ENCODE measurements around the gene CCDC169.
"Not testable (repeated sequence)": the region's sequence is repeated elsewhere in the genome, so short reads cannot be mapped to it uniquely, and the experiment has no call there.

The CCDC169 gene

GRCh38 chr13:36329361-36329760, 31.7 kb upstream of the CCDC169 start:
- no peak for TF ChIP-seq CTCF (IDR thresholded peaks at IDR 0.05; ENCODE audit: borderline replicate concordance, insufficient read depth, low read depth, low read length)

GRCh38 chr13:36328821-36329220, 31.2 kb upstream of the CCDC169 start:
- no peak for TF ChIP-seq CTCF (IDR thresholded peaks at IDR 0.05; ENCODE audit: borderline replicate concordance, insufficient read depth, low read depth, low read length)
- H3K4me3 ChIP-seq (ENCODE audit: low read depth, low read length) = no peak overlapping the region

More at GRCh38 chr13:36329361-36329760, 31.7 kb upstream of the CCDC169 start:
- no peak overlapping the region for H3K4me3 ChIP-seq (ENCODE audit: low read depth, low read length)

GRCh38 chr13:36325912-36326311, 28.3 kb upstream of the CCDC169 start:
- H3K4me3 ChIP-seq (ENCODE audit: low read depth, low read length) = no peak overlapping the region
- no peak for TF ChIP-seq CTCF (IDR thresholded peaks at IDR 0.05; ENCODE audit: borderline replicate concordance, insufficient read depth, low read depth, low read length)

- H3K4me3 ChIP-seq (ENCODE audit: low read depth, low read length) = not testable (repeated sequence)
Measured at GRCh38 chr13:36324881-36325280, 27.3 kb upstream of the CCDC169 start.

GRCh38 chr13:36323951-36324566, 26.4 kb upstream of the CCDC169 start:
- TF ChIP-seq CTCF (IDR thresholded peaks at IDR 0.05; ENCODE audit: borderline replicate concordance, insufficient read depth, low read depth, low read length) = no peak
- no peak overlapping the region for H3K4me3 ChIP-seq (ENCODE audit: low read depth, low read length)

- TF ChIP-seq CTCF (IDR thresholded peaks at IDR 0.05; ENCODE audit: borderline replicate concordance, insufficient read depth, low read depth, low read length) = no peak
- no peak overlapping the region for H3K4me3 ChIP-seq (ENCODE audit: low read depth, low read length)
Measured at GRCh38 chr13:36323408-36323807, 25.8 kb upstream of the CCDC169 start.

GRCh38 chr13:36319793-36320192, 22.2 kb upstream of the CCDC169 start:
- not testable (repeated sequence) for H3K4me3 ChIP-seq (ENCODE audit: low read depth, low read length)

GRCh38 chr13:36313047-36313969, 15.7 kb upstream of the CCDC169 start:
- no peak overlapping the region for H3K4me3 ChIP-seq (ENCODE audit: low read depth, low read length)
- no peak for TF ChIP-seq CTCF (IDR thresholded peaks at IDR 0.05; ENCODE audit: borderline replicate concordance, insufficient read depth, low read depth, low read length)
